ENCODE measurements around the gene IBA57. TPM values are rescaled to one million over a fixed set of nuclear protein-coding genes. Genes with fewer than 3 reads are reported as not detected.

Gene IBA57
- total RNA-seq, 3 donors from 2014 or later = 11.5 to 12.9 (median 11.8) TPM

DNA sequence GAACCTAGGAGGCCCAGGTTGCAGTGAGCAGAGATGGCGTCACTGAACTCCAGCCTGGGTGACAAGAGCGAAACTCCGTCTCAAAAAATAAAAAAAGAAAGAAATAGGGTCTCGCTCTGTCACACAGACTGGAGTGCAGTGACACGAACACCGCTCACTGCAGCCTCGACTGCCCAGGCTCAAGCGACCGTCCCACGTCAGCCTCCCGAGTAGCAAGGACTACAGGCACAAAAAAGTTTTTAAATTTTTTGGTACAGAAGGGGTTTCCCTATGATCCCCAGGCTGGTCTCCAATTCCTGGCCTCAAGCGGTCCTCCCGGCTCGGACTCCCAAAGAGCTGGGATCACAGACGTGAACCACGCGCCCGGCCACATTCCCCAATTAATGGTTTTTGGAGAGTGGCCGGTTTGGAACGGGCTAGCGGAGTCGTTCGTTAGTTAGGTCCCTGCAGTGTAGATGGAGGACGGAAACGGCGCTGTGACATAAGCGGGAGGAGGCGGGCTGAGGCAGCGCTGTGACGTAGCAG lies 26.1 kb upstream of the IBA57 start:
- H3K4me3 ChIP-seq = peak overlapping the region; percentile 12
- peaks cover 5% of the 10 kb centered on the region for H3K36me3 ChIP-seq (ENCODE audit: low read depth)
- no peak for DNase-seq
- no peak for ATAC-seq
- intact Hi-C loops (cut with DNase I, micrococcal nuclease) = no loop called here
- no peaks in the 10 kb centered on the region for H3K9me3 ChIP-seq
- TF ChIP-seq, protein P1, sequence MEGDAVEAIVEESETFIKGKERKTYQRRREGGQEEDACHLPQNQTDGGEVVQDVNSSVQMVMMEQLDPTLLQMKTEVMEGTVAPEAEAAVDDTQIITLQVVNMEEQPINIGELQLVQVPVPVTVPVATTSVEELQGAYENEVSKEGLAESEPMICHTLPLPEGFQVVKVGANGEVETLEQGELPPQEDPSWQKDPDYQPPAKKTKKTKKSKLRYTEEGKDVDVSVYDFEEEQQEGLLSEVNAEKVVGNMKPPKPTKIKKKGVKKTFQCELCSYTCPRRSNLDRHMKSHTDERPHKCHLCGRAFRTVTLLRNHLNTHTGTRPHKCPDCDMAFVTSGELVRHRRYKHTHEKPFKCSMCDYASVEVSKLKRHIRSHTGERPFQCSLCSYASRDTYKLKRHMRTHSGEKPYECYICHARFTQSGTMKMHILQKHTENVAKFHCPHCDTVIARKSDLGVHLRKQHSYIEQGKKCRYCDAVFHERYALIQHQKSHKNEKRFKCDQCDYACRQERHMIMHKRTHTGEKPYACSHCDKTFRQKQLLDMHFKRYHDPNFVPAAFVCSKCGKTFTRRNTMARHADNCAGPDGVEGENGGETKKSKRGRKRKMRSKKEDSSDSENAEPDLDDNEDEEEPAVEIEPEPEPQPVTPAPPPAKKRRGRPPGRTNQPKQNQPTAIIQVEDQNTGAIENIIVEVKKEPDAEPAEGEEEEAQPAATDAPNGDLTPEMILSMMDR (IDR thresholded peaks at IDR 0.05) = no peak
- H3K4me1 ChIP-seq (ENCODE audit: low read depth) = peaks cover 28% of the 10 kb centered on the region

DNA sequence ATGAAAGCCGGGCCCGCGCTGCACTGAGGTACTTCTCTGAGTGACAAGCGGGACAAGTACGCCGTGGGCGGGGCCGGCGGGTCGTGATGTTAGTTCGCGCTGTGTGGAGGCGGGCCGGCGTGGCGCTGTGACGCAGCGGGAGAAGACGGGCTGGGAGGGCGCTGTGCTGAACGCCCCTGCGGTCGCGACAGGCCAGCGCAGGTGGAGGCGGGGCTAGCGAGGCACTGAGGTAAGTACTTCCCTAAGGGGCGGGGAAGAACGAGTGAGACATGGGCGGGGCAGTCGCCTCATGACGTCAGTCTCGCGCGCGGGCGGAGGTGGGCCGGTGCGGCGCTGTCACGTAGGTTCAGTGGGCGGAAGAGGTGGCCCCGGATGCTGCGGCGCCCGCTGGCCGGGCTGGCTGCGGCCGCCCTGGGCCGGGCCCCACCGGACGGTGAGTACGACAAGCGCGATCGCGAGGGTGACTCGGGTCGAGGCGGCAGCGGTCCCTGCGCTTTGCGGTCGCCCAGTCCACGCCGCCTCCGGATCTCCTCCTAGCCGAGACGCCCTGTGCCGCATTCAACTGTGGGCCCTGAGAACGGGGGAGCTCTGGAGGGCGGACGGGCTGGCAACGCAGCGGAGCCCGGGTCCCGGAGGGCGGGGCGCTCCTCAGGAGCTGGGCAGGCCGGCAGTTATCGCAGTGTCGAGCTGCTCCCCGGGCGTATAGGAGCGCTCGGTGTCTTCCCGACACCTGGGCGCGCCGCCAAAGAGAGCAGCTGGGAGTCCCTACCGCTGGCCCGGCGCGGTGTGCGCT lies 25.5 kb upstream of the IBA57 start, which contains the start of gene GUK1:
TSS of gene GUK1 (plus strand) at position 349 of the 793 bp plus-strand sequence. CDS start at position 373, 24 bp downstream.
- H3K4me1 ChIP-seq (ENCODE audit: low read depth) = peaks cover 28% of the 10 kb centered on the region
- ATAC-seq (peak; percentile 92), DNase-seq (peak; percentile 100)
- H3K36me3 ChIP-seq (ENCODE audit: low read depth) = peaks cover 5% of the 10 kb centered on the region
- H3K4me3 ChIP-seq = peak within 1 kb of the TSS; percentile 62
- intact Hi-C loops (cut with DNase I, micrococcal nuclease) = no loop called here
- H3K9me3 ChIP-seq = no peaks in the 10 kb centered on the region
- TF ChIP-seq, protein P1 (IDR thresholded peaks at IDR 0.05) = peak; percentile 44

- no peaks in the 10 kb centered on the region for H3K9me3 ChIP-seq
- DNase-seq (peak in 1 of 3 donors; percentile 60), ATAC-seq (no peak)
- TF ChIP-seq, protein P1 (IDR thresholded peaks at IDR 0.05) = no peak
- peak overlapping the region; percentile 62 for H3K4me3 ChIP-seq
- H3K36me3 ChIP-seq (ENCODE audit: low read depth) = peaks cover 5% of the 10 kb centered on the region
- H3K4me1 ChIP-seq (ENCODE audit: low read depth) = peaks cover 28% of the 10 kb centered on the region
- intact Hi-C loops (cut with DNase I, micrococcal nuclease) = no loop called here
Measured at GRCh38 chr1:228140724-228141225, 24.8 kb upstream of the IBA57 start.

DNA sequence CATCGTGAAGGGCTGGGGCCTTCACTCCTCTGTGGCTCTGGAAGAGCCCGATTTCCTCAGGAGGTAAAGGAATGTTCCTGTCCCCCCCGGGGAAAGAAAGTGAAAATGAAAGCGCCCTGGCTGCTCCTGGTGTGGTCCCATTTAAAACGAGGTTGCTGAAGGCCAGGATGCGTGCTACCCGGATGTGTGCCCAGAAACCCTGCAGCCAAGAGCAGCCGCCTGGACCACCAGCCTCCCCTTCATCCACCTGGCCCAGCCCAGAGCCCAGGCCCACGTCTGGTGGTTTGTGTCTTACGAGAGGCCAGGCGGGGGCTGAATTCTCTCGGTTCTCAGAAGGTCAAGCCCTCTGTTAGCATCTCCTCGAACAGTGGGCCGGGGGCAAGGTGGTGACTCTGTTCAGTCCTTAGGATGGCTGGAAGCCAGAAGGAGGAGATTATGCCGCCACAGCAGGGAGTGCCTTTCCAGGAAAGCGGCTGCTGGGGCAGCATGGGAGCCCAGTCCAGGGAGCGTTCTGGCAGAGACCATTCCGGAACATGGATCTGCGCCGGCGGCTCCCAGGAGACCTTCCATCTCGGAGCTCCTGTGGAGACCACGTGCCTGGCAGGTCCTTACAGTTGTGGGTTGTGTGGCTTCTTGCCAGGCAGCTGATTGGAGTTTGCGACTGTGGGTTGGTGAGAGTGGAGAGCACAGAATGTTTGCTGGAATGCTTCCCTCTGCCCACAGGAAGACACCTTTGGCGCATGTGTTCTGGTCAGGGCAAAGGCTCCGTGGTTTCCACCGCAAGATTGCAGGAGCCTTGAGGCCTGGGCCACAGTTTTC lies 24.2 kb upstream of the IBA57 start:
- TF ChIP-seq, protein P1 (IDR thresholded peaks at IDR 0.05) = no peak
- peaks cover 5% of the 10 kb centered on the region for H3K36me3 ChIP-seq (ENCODE audit: low read depth)
- peaks cover 28% of the 10 kb centered on the region for H3K4me1 ChIP-seq (ENCODE audit: low read depth)
- ATAC-seq (peak; percentile 15), DNase-seq (peak; percentile 62 to 76 (median 62))
- no peaks in the 10 kb centered on the region for H3K9me3 ChIP-seq
- intact Hi-C loops (cut with DNase I, micrococcal nuclease) = no loop called here
- H3K4me3 ChIP-seq = peak overlapping the region; percentile 62

- peak; percentile 4 to 54 (median 34) for DNase-seq
- Histone ChIP-seq H3K36me3 (ENCODE audit: low read depth) (peaks cover 5% of the 10 kb centered on the region), H3K4me3 (no peak overlapping the region), H3K4me1 (ENCODE audit: low read depth) (peaks cover 28% of the 10 kb centered on the region), H3K9me3 (no peaks in the 10 kb centered on the region)
- ATAC-seq = no peak
- TF ChIP-seq, protein P1 (IDR thresholded peaks at IDR 0.05) = no peak
- intact Hi-C loops (cut with DNase I, micrococcal nuclease) = no loop called here
Measured at GRCh38 chr1:228142155-228142691, 23.4 kb upstream of the IBA57 start.

Measured in mucosa of descending colon (tissue), 3 donors.